Epithelial cell of proximal tubule (primary cell): ENCODE results near the gene CDK6. TPM values are rescaled to one million over a fixed set of nuclear protein-coding genes. Genes with fewer than 3 reads are reported as not detected.
"Not testable (repeated sequence)": the region's sequence is repeated elsewhere in the genome, so short reads cannot be mapped to it uniquely, and the experiment has no call there.

Experiments used
- DNase-seq: peaks from one replicate; pipeline ENCODE4 v3.0.0-alpha.2; 2011; ENCODE audit warnings: low read depth
- H3K4me3 ChIP-seq: 2 replicates; pipeline ENCODE4 v1.5.1; 2011; ENCODE audit warnings: low read depth, mild to moderate bottlenecking, low read length
- CTCF ChIP-seq: conservative IDR thresholded peaks from 2 replicates; pipeline ENCODE4 v1.5.1; 2012; ENCODE audit warnings: low read depth, mild to moderate bottlenecking, low read length
- total RNA-seq: library from RNA; depleted of rRNA; stranded (reverse); fragments of >200 nt; gene quantifications from 2 replicates; pipeline ENCODE4 v1.2.3, GENCODE V29; 2015

The CDK6 gene
- total RNA-seq, 1 donor from 2014 or later: 99.4 TPM

DNA sequence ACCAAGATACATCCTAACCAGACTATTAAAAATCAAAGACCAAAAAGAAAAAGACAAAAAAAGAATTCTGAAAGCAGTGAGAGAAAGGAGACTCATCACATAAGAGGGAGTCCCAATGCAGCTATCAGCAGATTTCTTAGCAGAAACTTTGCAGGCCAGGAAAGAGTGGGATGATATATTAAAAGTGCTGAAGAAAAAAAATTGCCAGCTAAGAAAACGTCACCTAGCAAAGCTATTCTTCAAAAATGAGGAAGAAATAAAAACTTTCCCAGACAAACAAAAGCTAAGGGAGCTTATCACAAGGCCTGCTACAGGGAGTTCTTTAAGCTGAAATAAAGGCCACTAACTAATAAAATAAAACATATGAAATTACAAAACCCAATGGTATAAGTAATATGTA lies 40.5 kb upstream of the CDK6 start:
- H3K4me3 ChIP-seq: no peak overlapping the region
- DNase-seq: no peak
- no peak for TF ChIP-seq CTCF

GRCh38 chr7:92875719-92876118 lies 39.3 kb upstream of the CDK6 start:
- no peak overlapping the region for H3K4me3 ChIP-seq
- no peak for DNase-seq
- no peak for TF ChIP-seq CTCF

DNA sequence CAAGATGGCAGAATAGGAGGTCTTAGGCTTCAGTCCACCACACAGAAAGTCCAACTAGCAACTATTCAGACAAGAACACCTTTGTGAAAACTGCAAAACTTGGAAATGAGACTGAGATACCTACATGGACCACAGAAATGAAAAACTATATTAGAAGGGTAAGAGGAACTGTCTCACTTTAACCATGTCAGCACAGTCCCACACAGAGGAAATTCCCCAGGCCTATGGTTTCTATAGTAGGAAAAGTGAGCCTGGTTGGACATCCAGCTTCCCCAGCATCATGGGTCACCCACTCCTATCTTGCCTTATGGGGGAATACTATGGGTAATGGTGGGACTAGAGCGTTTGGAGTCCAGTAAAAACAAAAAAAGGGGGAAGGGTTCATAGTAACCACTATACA lies 38.8 kb upstream of the CDK6 start:
- no peak for DNase-seq
- TF ChIP-seq CTCF: no peak
- no peak overlapping the region for H3K4me3 ChIP-seq

DNA sequence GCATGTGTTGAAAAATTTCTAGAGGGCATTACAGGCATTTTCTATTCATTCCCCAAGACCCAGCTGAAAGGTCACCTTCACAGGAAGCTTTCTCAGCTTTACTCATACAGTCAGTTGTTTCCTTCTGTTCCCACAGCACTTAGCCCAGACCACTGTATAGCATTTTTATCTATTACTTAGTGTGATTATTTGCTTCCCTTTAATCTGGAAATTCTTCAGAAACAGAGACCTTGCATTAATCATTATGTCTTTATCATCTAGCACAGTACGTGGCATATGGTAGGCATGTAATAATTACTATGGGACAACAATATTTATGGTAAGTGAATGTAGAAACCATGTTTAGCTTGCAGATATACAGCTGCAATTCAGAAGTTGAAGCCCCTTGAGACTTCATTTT lies 38.2 kb upstream of the CDK6 start:
- DNase-seq: no peak
- no peak for TF ChIP-seq CTCF
- no peak overlapping the region for H3K4me3 ChIP-seq

- no peak for TF ChIP-seq CTCF
- DNase-seq: no peak
- no peak overlapping the region for H3K4me3 ChIP-seq
Measured at GRCh38 chr7:92873776-92874175, 37.4 kb upstream of the CDK6 start.

DNA sequence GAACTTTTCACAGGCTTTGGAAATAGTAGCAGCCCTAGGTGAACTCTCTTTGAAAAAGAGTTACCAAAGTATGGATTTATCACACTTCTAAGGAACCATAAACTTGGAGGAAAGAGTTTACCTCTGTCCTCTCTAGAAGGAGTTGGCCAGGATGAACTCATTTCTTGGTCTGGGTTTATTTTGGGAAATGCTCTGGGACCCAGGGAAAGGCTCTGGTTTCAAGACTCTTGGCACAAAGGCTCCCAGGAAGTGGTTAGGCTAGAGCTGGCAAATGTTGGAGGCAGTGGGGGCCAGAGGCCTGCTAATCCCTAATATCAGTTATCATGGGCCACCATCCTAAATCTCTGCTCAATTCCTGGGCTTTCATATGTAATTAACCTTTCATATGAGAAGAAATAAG lies 36.3 kb upstream of the CDK6 start:
- no peak overlapping the region for H3K4me3 ChIP-seq
- DNase-seq: no peak
- no peak for TF ChIP-seq CTCF

GRCh38 chr7:92868683-92869293 lies 32.4 kb upstream of the CDK6 start:
- H3K4me3 ChIP-seq: no peak overlapping the region
- no peak for TF ChIP-seq CTCF
- no peak for DNase-seq

- H3K4me3 ChIP-seq, DNase-seq: not testable (repeated sequence)
Measured at GRCh38 chr7:92864169-92864568, 27.8 kb upstream of the CDK6 start.
